Stimulated activated naive CD8-positive, alpha-beta T cell treated with anti-CD3 and anti-CD28 coated beads, Interleukin-15, Interleukin-2, amounts not matched to agents 100 ng/mL and 50 ng/mL, for 24 hours (primary cell): Measurements from ENCODE around the gene DPYSL4.

Source experiments
- H3K27ac Mint-ChIP-seq: one replicate; pipeline ENCODE4 v1.8.0; 2021; ENCODE audit warnings: mild to moderate bottlenecking, mixed read lengths
- H3K27me3 Mint-ChIP-seq: one replicate; pipeline ENCODE4 v1.8.0; 2021; ENCODE audit warnings: mixed read lengths
- H3K36me3 Mint-ChIP-seq: one replicate; pipeline ENCODE4 v1.8.0; 2021; ENCODE audit warnings: low read depth, mixed read lengths
- H3K4me1 Mint-ChIP-seq: one replicate; pipeline ENCODE4 v1.8.0; 2021; ENCODE audit warnings: low read depth, mixed read lengths
- H3K4me3 Mint-ChIP-seq: one replicate; pipeline ENCODE4 v1.8.0; 2021; ENCODE audit warnings: mild to moderate bottlenecking, mixed read lengths
- H3K9me3 Mint-ChIP-seq: one replicate; pipeline ENCODE4 v1.8.0; 2021; ENCODE audit warnings: mixed read lengths

The DPYSL4 gene

GRCh38 chr10:132199854-132200311 lies 13.1 kb downstream of the DPYSL4 start:
- no peak overlapping the region for H3K4me3 Mint-ChIP-seq
- H3K4me1 Mint-ChIP-seq: no peaks in the 10 kb centered on the region
- H3K27me3 Mint-ChIP-seq: no peaks in the 10 kb centered on the region

GRCh38 chr10:132200344-132201110 lies 13.8 kb downstream of the DPYSL4 start:
- no peaks in the 10 kb centered on the region for H3K4me1 Mint-ChIP-seq
- no peaks in the 10 kb centered on the region for H3K27me3 Mint-ChIP-seq
- no peak overlapping the region for H3K27ac Mint-ChIP-seq
- no peak overlapping the region for H3K4me3 Mint-ChIP-seq
- H3K9me3 Mint-ChIP-seq: no peaks in the 10 kb centered on the region
- H3K36me3 Mint-ChIP-seq: no peaks in the 10 kb centered on the region

More at GRCh38 chr10:132199854-132200311, 13.1 kb downstream of the DPYSL4 start:
- no peaks in the 10 kb centered on the region for H3K9me3 Mint-ChIP-seq
- H3K27ac Mint-ChIP-seq: no peak overlapping the region
- H3K36me3 Mint-ChIP-seq: no peaks in the 10 kb centered on the region

GRCh38 chr10:132201111-132201969 lies 14.6 kb downstream of the DPYSL4 start:
- Mint-ChIP-seq H3K27me3 (no peaks in the 10 kb centered on the region), H3K27ac (no peak overlapping the region), H3K36me3 (no peaks in the 10 kb centered on the region), H3K4me1 (no peaks in the 10 kb centered on the region), H3K9me3 (no peaks in the 10 kb centered on the region), H3K4me3 (no peak overlapping the region)

- Mint-ChIP-seq H3K36me3 (no peaks in the 10 kb centered on the region), H3K9me3 (no peaks in the 10 kb centered on the region), H3K4me3 (no peak overlapping the region), H3K4me1 (no peaks in the 10 kb centered on the region), H3K27me3 (no peaks in the 10 kb centered on the region), H3K27ac (no peak overlapping the region)
These were observed 15.6 kb downstream of the DPYSL4 start for GRCh38 chr10:132202070-132202970.

GRCh38 chr10:132203256-132204077 lies 16.7 kb downstream of the DPYSL4 start:
- Mint-ChIP-seq H3K4me1 (no peaks in the 10 kb centered on the region), H3K27me3 (no peaks in the 10 kb centered on the region), H3K36me3 (no peaks in the 10 kb centered on the region), H3K9me3 (no peaks in the 10 kb centered on the region), H3K27ac (no peak overlapping the region), H3K4me3 (no peak overlapping the region)

GRCh38 chr10:132204078-132204780 lies 17.5 kb downstream of the DPYSL4 start:
- no peaks in the 10 kb centered on the region for H3K36me3 Mint-ChIP-seq
- no peak overlapping the region for H3K4me3 Mint-ChIP-seq
- no peaks in the 10 kb centered on the region for H3K4me1 Mint-ChIP-seq
- H3K27me3 Mint-ChIP-seq: no peaks in the 10 kb centered on the region
- no peaks in the 10 kb centered on the region for H3K9me3 Mint-ChIP-seq
- H3K27ac Mint-ChIP-seq: no peak overlapping the region

GRCh38 chr10:132204781-132205473 lies 18.2 kb downstream of the DPYSL4 start:
- no peaks in the 10 kb centered on the region for H3K27me3 Mint-ChIP-seq
- H3K4me1 Mint-ChIP-seq: no peaks in the 10 kb centered on the region
- H3K36me3 Mint-ChIP-seq: no peaks in the 10 kb centered on the region
- H3K4me3 Mint-ChIP-seq: no peak overlapping the region
- H3K27ac Mint-ChIP-seq: no peak overlapping the region
- no peaks in the 10 kb centered on the region for H3K9me3 Mint-ChIP-seq

GRCh38 chr10:132205650-132206376 lies 19.1 kb downstream of the DPYSL4 start:
- H3K4me3 Mint-ChIP-seq: no peak overlapping the region
- H3K9me3 Mint-ChIP-seq: no peaks in the 10 kb centered on the region
- no peak overlapping the region for H3K27ac Mint-ChIP-seq
- H3K4me1 Mint-ChIP-seq: no peaks in the 10 kb centered on the region
- H3K27me3 Mint-ChIP-seq: no peaks in the 10 kb centered on the region
- no peaks in the 10 kb centered on the region for H3K36me3 Mint-ChIP-seq

GRCh38 chr10:132206377-132206745 lies 19.6 kb downstream of the DPYSL4 start:
- H3K27me3 Mint-ChIP-seq: no peaks in the 10 kb centered on the region
- H3K4me1 Mint-ChIP-seq: no peaks in the 10 kb centered on the region
- no peaks in the 10 kb centered on the region for H3K36me3 Mint-ChIP-seq
- H3K9me3 Mint-ChIP-seq: no peaks in the 10 kb centered on the region
- no peak overlapping the region for H3K4me3 Mint-ChIP-seq
- no peak overlapping the region for H3K27ac Mint-ChIP-seq

- Mint-ChIP-seq H3K36me3 (peaks cover under 1% of the 10 kb centered on the region), H3K27me3 (no peaks in the 10 kb centered on the region), H3K27ac (no peak overlapping the region), H3K9me3 (no peaks in the 10 kb centered on the region), H3K4me1 (no peaks in the 10 kb centered on the region), H3K4me3 (no peak overlapping the region)
These were observed 20.2 kb downstream of the DPYSL4 start for GRCh38 chr10:132206806-132207535.

- Mint-ChIP-seq H3K36me3 (peaks cover 9% of the 10 kb centered on the region), H3K27ac (no peak overlapping the region), H3K27me3 (no peaks in the 10 kb centered on the region), H3K4me3 (no peak overlapping the region), H3K9me3 (no peaks in the 10 kb centered on the region), H3K4me1 (no peaks in the 10 kb centered on the region)
These were observed 21.1 kb downstream of the DPYSL4 start for GRCh38 chr10:132207536-132208461.
